ENCODE measurements around the gene ZNF438.

- TF ChIP-seq CTCF (IDR thresholded peaks at IDR 0.05; ENCODE audit: borderline replicate concordance, extremely low read depth, low read length, poor library complexity, severe bottlenecking) = no peak
- no peak for TF ChIP-seq EZH2 (IDR thresholded peaks at IDR 0.05; ENCODE audit: borderline replicate concordance, low read depth, low read length, severe bottlenecking)
These were observed 32.2 kb upstream of the ZNF438 start for GRCh38 chr10:31063841-31064240.
